ENCODE measurements around the gene LCAT. TPM values are rescaled to one million over a fixed set of nuclear protein-coding genes. Genes with fewer than 3 reads are reported as not detected.

Gene LCAT
- total and polyA plus RNA-seq, 2 experiments from 2014 or later: 13.4 to 13.8 TPM

DNA sequence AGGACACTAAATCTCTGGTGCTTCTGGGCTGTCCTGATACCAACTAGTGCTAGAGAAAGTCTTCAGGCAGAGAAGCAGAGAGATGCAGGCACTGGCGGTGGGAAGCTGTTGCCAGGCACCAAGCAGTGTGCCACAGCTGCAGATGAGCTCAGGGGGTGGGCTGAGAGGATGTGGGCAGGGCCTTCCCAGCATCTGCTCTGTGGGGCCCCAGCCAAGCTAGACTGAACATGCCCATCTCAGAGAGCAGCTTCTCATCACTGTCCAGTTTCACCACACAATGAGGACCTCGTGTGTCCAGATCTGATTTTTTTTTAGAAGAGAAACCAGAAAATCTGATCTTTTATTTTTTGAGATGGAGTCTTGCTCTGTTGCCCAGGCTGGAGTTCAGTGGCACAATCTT, 33.8 kb downstream of the LCAT start:
- H3K27me3 ChIP-seq: no peaks in the 10 kb centered on the region
- peaks cover 8% of the 10 kb centered on the region for H3K36me3 ChIP-seq
- no peak overlapping the region for H3K27ac ChIP-seq
- H3K9me3 ChIP-seq (ENCODE audit: low read depth): no peaks in the 10 kb centered on the region
- TF ChIP-seq, protein P1, sequence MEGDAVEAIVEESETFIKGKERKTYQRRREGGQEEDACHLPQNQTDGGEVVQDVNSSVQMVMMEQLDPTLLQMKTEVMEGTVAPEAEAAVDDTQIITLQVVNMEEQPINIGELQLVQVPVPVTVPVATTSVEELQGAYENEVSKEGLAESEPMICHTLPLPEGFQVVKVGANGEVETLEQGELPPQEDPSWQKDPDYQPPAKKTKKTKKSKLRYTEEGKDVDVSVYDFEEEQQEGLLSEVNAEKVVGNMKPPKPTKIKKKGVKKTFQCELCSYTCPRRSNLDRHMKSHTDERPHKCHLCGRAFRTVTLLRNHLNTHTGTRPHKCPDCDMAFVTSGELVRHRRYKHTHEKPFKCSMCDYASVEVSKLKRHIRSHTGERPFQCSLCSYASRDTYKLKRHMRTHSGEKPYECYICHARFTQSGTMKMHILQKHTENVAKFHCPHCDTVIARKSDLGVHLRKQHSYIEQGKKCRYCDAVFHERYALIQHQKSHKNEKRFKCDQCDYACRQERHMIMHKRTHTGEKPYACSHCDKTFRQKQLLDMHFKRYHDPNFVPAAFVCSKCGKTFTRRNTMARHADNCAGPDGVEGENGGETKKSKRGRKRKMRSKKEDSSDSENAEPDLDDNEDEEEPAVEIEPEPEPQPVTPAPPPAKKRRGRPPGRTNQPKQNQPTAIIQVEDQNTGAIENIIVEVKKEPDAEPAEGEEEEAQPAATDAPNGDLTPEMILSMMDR (IDR thresholded peaks at IDR 0.05; ENCODE audit: low read depth, low read length): no peak
- DNase-seq (ENCODE audit: low read depth in 1 of 2, low spot score in 1 of 2): peak in 1 of 2 donors; percentile 48
- H3K4me3 ChIP-seq: no peak overlapping the region
- H3K4me1 ChIP-seq (ENCODE audit: low read depth): no peaks in the 10 kb centered on the region

DNA sequence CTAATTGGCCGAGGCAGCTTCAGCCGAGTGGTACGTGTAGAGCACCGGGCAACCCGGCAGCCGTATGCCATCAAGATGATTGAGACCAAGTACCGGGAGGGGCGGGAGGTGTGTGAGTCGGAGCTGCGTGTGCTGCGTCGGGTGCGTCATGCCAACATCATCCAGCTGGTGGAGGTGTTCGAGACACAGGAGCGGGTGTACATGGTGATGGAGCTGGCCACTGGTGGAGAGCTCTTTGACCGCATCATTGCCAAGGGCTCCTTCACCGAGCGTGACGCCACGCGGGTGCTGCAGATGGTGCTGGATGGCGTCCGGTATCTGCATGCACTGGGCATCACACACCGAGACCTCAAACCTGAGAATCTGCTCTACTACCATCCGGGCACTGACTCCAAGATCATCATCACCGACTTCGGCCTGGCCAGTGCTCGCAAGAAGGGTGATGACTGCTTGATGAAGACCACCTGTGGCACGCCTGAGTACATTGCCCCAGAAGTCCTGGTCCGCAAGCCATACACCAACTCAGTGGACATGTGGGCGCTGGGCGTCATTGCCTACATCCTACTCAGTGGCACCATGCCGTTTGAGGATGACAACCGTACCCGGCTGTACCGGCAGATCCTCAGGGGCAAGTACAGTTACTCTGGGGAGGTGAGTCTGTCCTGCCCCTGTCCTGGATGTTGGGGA, 34.7 kb downstream of the LCAT start:
- Histone ChIP-seq H3K36me3 (peaks cover 8% of the 10 kb centered on the region), H3K4me1 (ENCODE audit: low read depth) (no peaks in the 10 kb centered on the region), H3K4me3 (no peak overlapping the region), H3K9me3 (ENCODE audit: low read depth) (no peaks in the 10 kb centered on the region), H3K27ac (no peak overlapping the region), H3K27me3 (no peaks in the 10 kb centered on the region)
- TF ChIP-seq, protein P1 (IDR thresholded peaks at IDR 0.05; ENCODE audit: low read depth, low read length): no peak
- no peak for DNase-seq (ENCODE audit: low read depth in 1 of 2, low spot score in 1 of 2)

DNA sequence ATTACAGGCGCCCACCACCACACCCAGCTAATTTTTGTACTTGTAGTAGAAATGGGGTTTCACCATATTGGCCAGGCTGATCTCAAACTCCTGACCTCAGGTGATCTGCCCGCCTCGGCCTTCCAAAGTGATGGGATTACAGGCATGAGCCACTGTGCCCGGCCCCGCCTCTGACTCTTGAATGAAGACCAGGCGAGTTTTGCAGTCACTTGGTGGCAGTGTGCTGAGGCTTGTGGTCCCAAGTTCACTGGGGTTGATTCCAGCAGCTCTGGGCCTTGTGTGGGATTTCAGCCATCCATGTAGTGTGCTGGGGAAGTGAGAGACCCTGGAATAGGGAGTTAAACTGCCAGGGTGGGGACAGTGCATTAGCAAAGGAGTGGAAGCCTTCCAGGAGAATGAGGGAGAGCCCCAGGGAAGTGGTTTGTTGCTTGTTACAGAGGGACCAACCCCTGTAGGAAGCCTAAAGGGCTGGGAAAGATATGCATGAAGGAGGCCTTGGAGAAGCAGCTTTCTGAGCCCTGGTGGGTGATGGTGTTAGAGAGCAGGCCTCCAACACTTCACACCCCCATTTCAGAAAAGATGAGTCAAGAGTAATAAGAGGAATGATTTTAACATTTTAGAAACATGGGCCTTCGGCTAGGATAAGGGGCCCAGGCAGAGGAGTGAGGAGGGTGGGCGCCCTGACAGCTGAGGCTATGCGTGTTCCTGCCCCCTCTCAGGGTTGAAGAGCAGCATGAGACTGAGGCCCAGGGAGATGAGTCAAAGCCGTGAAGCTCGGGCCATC, 36.3 kb downstream of the LCAT start:
- Histone ChIP-seq H3K9me3 (ENCODE audit: low read depth) (no peaks in the 10 kb centered on the region), H3K27ac (no peak overlapping the region), H3K4me3 (no peak overlapping the region), H3K36me3 (peaks cover 8% of the 10 kb centered on the region), H3K4me1 (ENCODE audit: low read depth) (no peaks in the 10 kb centered on the region), H3K27me3 (no peaks in the 10 kb centered on the region)
- DNase-seq (ENCODE audit: low read depth in 1 of 2, low spot score in 1 of 2): no peak
- TF ChIP-seq, protein P1 (IDR thresholded peaks at IDR 0.05; ENCODE audit: low read depth, low read length): no peak

DNA sequence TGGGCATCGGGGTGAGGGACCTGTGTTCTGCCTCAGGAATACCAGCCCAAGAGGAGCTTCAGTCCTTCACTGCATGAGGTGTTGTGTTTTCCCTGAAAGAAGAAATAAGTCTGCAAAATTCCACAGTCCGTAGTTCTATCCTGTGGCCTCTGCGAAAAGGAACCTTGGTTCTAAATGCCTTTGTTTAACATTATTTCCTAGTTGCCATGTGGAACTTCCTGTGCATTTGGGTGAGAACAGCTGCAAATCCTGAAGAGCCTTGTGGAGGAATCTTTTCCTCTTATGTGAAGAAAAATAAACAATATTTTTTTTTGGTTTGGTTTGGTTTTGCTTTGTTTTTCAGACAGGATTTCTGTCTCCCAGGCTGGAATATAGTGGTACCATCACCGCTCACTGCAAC, 41.1 kb downstream of the LCAT start:
- Histone ChIP-seq H3K27ac (no peak overlapping the region), H3K4me1 (ENCODE audit: low read depth) (peaks cover 10% of the 10 kb centered on the region), H3K9me3 (ENCODE audit: low read depth) (no peaks in the 10 kb centered on the region), H3K4me3 (no peak overlapping the region), H3K27me3 (no peaks in the 10 kb centered on the region), H3K36me3 (no peaks in the 10 kb centered on the region)
- TF ChIP-seq, protein P1 (IDR thresholded peaks at IDR 0.05; ENCODE audit: low read depth, low read length): no peak
- no peak for DNase-seq (ENCODE audit: low read depth in 1 of 2, low spot score in 1 of 2)

DNA sequence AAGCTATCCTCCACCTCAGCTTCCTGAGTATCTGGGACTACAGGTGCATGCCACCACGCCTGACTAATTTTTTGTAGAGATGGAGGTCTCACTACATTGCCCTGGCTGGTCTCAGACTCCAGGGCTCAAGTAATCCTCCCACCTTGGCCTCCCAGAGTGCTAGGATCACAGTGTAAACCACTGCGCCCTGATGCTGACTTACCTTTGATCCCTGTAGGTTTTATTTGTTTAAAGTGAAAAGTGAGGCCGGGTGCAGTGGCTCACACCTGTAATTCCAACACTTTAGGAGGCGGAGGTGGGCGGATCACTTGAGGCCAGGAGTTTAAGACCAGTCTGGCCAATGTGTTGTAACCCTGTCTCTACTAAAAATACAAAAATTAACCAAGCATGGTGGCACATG, 42.2 kb downstream of the LCAT start:
- H3K4me3 ChIP-seq: no peak overlapping the region
- TF ChIP-seq, protein P1 (IDR thresholded peaks at IDR 0.05; ENCODE audit: low read depth, low read length): no peak
- peaks cover 10% of the 10 kb centered on the region for H3K4me1 ChIP-seq (ENCODE audit: low read depth)
- H3K36me3 ChIP-seq: no peaks in the 10 kb centered on the region
- H3K27ac ChIP-seq: no peak overlapping the region
- no peaks in the 10 kb centered on the region for H3K27me3 ChIP-seq
- H3K9me3 ChIP-seq (ENCODE audit: low read depth): no peaks in the 10 kb centered on the region
- DNase-seq (ENCODE audit: low read depth in 1 of 2, low spot score in 1 of 2): no peak
